CD4-positive, alpha-beta memory T cell (primary cell): ENCODE data around the gene SHCBP1L. TPM values are rescaled to one million over a fixed set of nuclear protein-coding genes. Genes with fewer than 3 reads are reported as not detected.

ENCODE experiments used
- CTCF ChIA-PET: fragments of 350-600 bp; sonication (Branson Sonifier 250); formaldehyde crosslinking; loops from one replicate; lab custom pipeline; 2021; ENCODE audit warnings: inconsistent platforms; ENCODE audit not compliant: partially characterized antibody; lab: Charles Lee
- POLR2A ChIA-PET: fragments of 350-600 bp; sonication (Branson Sonifier 250); formaldehyde crosslinking; loops from one replicate; lab custom pipeline; 2021; ENCODE audit not compliant: partially characterized antibody; lab: Charles Lee
- DNase-seq, 5 donors: peaks; one replicate each; pipeline versions ENCODE4 v3.0.0 to v3.0.0-alpha.2; 2020 to 2022; ENCODE audit warnings: mixed read lengths in 1 of 5
- H3K27ac ChIP-seq: one replicate; pipeline ENCODE4 v1.7.0; 2013; ENCODE audit warnings: low read depth, low read length
- H3K27me3 ChIP-seq: 2 replicates; pipeline ENCODE4 v1.7.0; 2013; ENCODE audit warnings: mild to moderate bottlenecking, low read length, moderate library complexity; ENCODE audit not compliant: insufficient read depth
- H3K36me3 ChIP-seq: 2 replicates; pipeline ENCODE4 v1.7.0; 2013; ENCODE audit warnings: mild to moderate bottlenecking, low read length, moderate library complexity; ENCODE audit not compliant: insufficient read depth
- H3K4me1 ChIP-seq: 2 replicates; pipeline ENCODE4 v1.7.0; 2013; ENCODE audit warnings: mild to moderate bottlenecking, low read length, moderate library complexity; ENCODE audit not compliant: insufficient read depth
- H3K4me3 ChIP-seq, 2 donors: one replicate each; pipeline ENCODE4 v1.7.0; 2013; ENCODE audit warnings: low read length in 2 of 2, mild to moderate bottlenecking in 1 of 2
- H3K9me3 ChIP-seq, 2 donors: one replicate each; pipeline ENCODE4 v1.7.0; 2013; ENCODE audit warnings: low read length in 2 of 2, control low read depth in 1 of 2; ENCODE audit not compliant: control insufficient read depth in 1 of 2
- H3K27ac Mint-ChIP-seq, 7 donors: one replicate each; pipeline ENCODE4 v1.8.0; 2020 to 2021; ENCODE audit warnings: mixed read lengths in 7 of 7, mild to moderate bottlenecking in 6 of 7, inconsistent platforms in 3 of 7, moderate library complexity in 3 of 7
- H3K27me3 Mint-ChIP-seq, 2 donors: one replicate each; pipeline ENCODE4 v1.8.0; 2020 to 2021; ENCODE audit warnings: mixed read lengths in 2 of 2
- H3K36me3 Mint-ChIP-seq, 2 donors: one replicate each; pipeline ENCODE4 v1.8.0; 2020 to 2021; ENCODE audit warnings: mixed read lengths in 2 of 2, inconsistent platforms in 1 of 2, mild to moderate bottlenecking in 1 of 2
- H3K4me1 Mint-ChIP-seq, 4 donors: one replicate each; pipeline ENCODE4 v1.8.0; 2020 to 2021; ENCODE audit warnings: mixed read lengths in 4 of 4, mild to moderate bottlenecking in 1 of 4
- H3K4me3 Mint-ChIP-seq, 8 donors: one replicate each; pipeline ENCODE4 v1.8.0; 2020 to 2021; ENCODE audit warnings: mixed read lengths in 8 of 8, mild to moderate bottlenecking in 7 of 8, moderate library complexity in 6 of 8, inconsistent platforms in 3 of 8
- H3K9me3 Mint-ChIP-seq, 8 donors: one replicate each; pipeline ENCODE4 v1.8.0; 2020 to 2021; ENCODE audit warnings: mixed read lengths in 8 of 8, mild to moderate bottlenecking in 5 of 8, inconsistent platforms in 3 of 8, moderate library complexity in 1 of 8
- intact Hi-C: fragments of 100-400 bp; cut with micrococcal nuclease; formaldehyde crosslinking; loops from one replicate; pipeline ENCODE4 v1.15.1; 2023
- polyA plus RNA-seq, 2 donors: library from polyadenylated mRNA; unstranded; fragments of 300-500 nt; fragmentation: Illumina TruSeq; gene quantifications; one replicate each; pipeline ENCODE4 v1.2.3, GENCODE V29; 2021
- total RNA-seq, 2 experiments: library from RNA; stranded (reverse); gene quantifications; one replicate each; pipeline ENCODE4 v1.2.3, GENCODE V29; 2021

SHCBP1L gene
- total and polyA plus RNA-seq, 4 experiments from 2014 or later: not detected

DNA sequence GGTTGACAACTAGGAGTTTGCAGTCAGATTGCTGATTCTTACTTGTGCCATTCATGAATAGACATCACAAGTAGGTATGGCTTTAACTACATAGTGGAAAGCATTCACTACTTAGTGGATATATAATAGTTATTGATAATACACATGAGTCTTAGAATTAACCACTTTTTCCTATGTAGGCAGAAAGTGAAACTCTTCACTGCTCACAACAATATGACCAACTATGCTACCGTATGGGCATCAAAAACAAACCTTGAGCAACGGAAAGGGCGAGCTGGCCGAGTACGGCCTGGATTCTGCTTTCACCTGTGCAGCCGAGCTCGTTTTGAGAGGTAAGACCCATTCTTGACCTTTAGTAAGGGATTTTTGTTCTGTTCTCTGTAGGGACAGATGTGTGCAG is 75.1 kb downstream of the SHCBP1L start:
- no peaks in the 10 kb centered on the region for H3K4me1 ChIP-seq
- H3K27me3 ChIP-seq: no peaks in the 10 kb centered on the region
- intact Hi-C loops: no loop called here
- no peak for DNase-seq
- ChIA-PET CTCF (no interaction called here), POLR2A (interaction anchor here (1.2 kb wide), 1 partner anchor 37 kb away, joined by 3 read pairs; no protein-coding TSS in a partner anchor)
- no peak overlapping the region for H3K4me3 Mint-ChIP-seq
- H3K27me3 Mint-ChIP-seq: no peaks in the 10 kb centered on the region
- H3K4me3 ChIP-seq: no peak overlapping the region
- H3K36me3 Mint-ChIP-seq: peaks cover 83 to 99% of the 10 kb centered on the region in 2 donors
- H3K4me1 Mint-ChIP-seq: peaks cover 4 to 15% (median 8%) of the 10 kb centered on the region in 4 donors
- H3K9me3 ChIP-seq: no peaks in the 10 kb centered on the region
- no peak overlapping the region for H3K27ac ChIP-seq
- peaks cover 96% of the 10 kb centered on the region for H3K36me3 ChIP-seq
- H3K9me3 Mint-ChIP-seq: no peaks in the 10 kb centered on the region
- H3K27ac Mint-ChIP-seq: peak overlapping the region in 4 of 7 donors; percentile 3 to 69 (median 44)

DNA sequence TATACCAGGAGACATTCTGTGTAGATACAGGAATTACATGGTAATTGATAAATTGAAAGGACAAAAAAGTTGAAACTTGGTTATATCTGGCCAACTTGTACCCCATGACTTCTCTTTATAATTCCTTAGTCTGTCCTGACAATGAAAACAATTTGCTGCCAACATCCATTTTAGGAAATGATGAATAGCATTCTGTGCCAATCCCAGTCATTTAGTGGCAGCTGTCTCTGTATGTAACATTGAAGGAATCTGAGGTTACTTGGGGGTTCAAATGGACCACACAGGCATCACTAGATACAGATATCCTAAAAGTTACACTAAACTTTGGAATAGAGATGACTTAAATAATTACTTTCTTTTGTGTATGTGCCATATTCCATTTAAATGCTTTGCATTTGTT is 75.6 kb downstream of the SHCBP1L start:
- H3K4me3 ChIP-seq: no peak overlapping the region
- intact Hi-C loops: no loop called here
- H3K27me3 ChIP-seq: no peaks in the 10 kb centered on the region
- ChIA-PET POLR2A (interaction anchor here (1.2 kb wide), 1 partner anchor 37 kb away, joined by 3 read pairs; no protein-coding TSS in a partner anchor), CTCF (no interaction called here)
- H3K9me3 ChIP-seq: no peaks in the 10 kb centered on the region
- Mint-ChIP-seq H3K4me1 (peaks cover 4 to 14% (median 9%) of the 10 kb centered on the region in 4 donors), H3K27me3 (no peaks in the 10 kb centered on the region), H3K36me3 (peaks cover 81 to 100% of the 10 kb centered on the region in 2 donors), H3K4me3 (no peak overlapping the region), H3K9me3 (no peaks in the 10 kb centered on the region), H3K27ac (peak overlapping the region in 4 of 7 donors; percentile 3 to 64 (median 38))
- H3K36me3 ChIP-seq: peaks cover 99% of the 10 kb centered on the region
- no peak for DNase-seq
- no peak overlapping the region for H3K27ac ChIP-seq
- H3K4me1 ChIP-seq: no peaks in the 10 kb centered on the region

DNA sequence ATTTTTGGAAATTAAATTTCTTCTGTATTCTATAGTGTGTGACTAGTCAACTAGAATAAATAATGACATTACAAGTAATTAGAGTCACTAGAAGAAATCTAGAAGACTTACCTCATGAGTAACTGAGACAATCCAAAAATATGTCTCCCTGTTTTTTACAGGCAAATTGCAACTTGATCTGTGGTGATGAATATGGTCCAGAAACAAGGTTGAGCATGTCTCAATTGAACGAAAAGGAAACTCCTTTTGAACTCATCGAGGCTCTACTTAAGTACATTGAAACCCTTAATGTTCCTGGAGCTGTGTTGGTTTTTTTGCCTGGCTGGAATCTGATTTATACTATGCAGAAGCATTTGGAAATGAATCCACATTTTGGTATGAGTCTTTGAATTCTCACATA is 77.1 kb downstream of the SHCBP1L start:
- Mint-ChIP-seq H3K27me3 (no peaks in the 10 kb centered on the region), H3K27ac (peak overlapping the region in 2 of 7 donors; percentile 12 to 17), H3K4me3 (no peak overlapping the region), H3K9me3 (no peaks in the 10 kb centered on the region), H3K4me1 (peaks cover 4 to 14% (median 11%) of the 10 kb centered on the region in 4 donors), H3K36me3 (peaks cover 74 to 98% of the 10 kb centered on the region in 2 donors)
- DNase-seq: no peak
- H3K9me3 ChIP-seq: no peaks in the 10 kb centered on the region
- no peaks in the 10 kb centered on the region for H3K27me3 ChIP-seq
- no peak overlapping the region for H3K27ac ChIP-seq
- intact Hi-C loops: no loop called here
- H3K36me3 ChIP-seq: peaks cover 96% of the 10 kb centered on the region
- H3K4me3 ChIP-seq: no peak overlapping the region
- CTCF ChIA-PET: no interaction called here
- no peaks in the 10 kb centered on the region for H3K4me1 ChIP-seq
- POLR2A ChIA-PET: no interaction called here

DNA sequence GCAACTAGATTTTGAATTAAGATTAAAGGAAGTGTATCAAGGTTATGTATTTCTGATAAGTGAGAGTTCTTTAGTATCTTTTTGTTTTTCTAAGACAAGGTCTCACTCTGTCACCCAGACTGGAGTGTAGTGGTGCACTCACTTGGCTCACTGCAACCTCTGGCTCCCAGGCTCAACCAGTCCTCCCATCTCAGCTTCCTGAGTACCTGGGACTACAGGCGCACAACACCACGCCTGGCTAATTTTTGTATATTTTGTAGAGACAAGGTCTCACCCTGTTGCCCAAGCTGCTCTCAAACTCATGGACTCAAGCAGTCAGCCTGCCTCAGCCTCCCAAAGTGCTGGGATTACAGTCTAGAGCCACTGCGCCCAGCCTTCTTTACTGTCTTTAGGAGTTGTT is 80.1 kb downstream of the SHCBP1L start:
- H3K36me3 Mint-ChIP-seq: peaks cover 63 to 90% of the 10 kb centered on the region in 2 donors
- no peaks in the 10 kb centered on the region for H3K27me3 Mint-ChIP-seq
- H3K4me3 Mint-ChIP-seq: no peak overlapping the region
- no peak overlapping the region for H3K27ac ChIP-seq
- H3K9me3 Mint-ChIP-seq: no peaks in the 10 kb centered on the region
- H3K4me3 ChIP-seq: no peak overlapping the region
- peaks cover 4 to 14% (median 11%) of the 10 kb centered on the region in 4 donors for H3K4me1 Mint-ChIP-seq
- H3K27me3 ChIP-seq: no peaks in the 10 kb centered on the region
- H3K27ac Mint-ChIP-seq: peak overlapping the region in 3 of 7 donors; percentile 30 to 59 (median 47)
- ChIA-PET POLR2A (no interaction called here), CTCF (no interaction called here)
- intact Hi-C loops: loop anchor here (5.0 kb wide), 1 partner anchor 36 kb away; the partner anchor contains the start of gene DHX9
- peaks cover 88% of the 10 kb centered on the region for H3K36me3 ChIP-seq
- no peaks in the 10 kb centered on the region for H3K9me3 ChIP-seq
- no peak for DNase-seq
- no peaks in the 10 kb centered on the region for H3K4me1 ChIP-seq

DNA sequence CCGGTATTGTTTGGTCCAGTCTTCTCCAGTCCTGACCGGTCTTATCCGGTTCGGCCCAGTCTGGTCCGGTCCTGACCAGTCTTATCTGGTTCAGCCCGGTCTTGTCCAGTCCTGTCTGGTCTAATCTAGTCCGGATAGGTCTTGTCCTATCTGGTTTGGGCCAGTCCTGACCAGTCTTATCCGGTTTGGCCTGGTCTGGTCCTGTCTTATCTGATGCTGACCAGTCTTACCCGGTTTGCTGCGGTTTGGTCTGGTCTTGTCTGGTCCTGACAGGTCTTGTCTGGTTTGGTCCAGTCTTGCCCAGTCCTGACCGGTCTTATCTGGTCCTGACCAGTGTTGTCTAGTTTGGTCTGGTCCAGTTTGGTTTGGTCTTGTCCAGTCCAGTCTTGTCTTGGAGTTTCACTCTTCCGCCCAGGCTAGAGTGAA is 83.7 kb downstream of the SHCBP1L start:
- Histone ChIP-seq H3K4me1 (no peaks in the 10 kb centered on the region), H3K36me3 (peaks cover 89% of the 10 kb centered on the region), H3K27ac (no peak overlapping the region), H3K27me3 (no peaks in the 10 kb centered on the region), H3K4me3 (no peak overlapping the region), H3K9me3 (no peaks in the 10 kb centered on the region)
- peaks cover 5 to 14% (median 8%) of the 10 kb centered on the region in 4 donors for H3K4me1 Mint-ChIP-seq
- H3K27ac Mint-ChIP-seq: peak overlapping the region in 3 of 7 donors; percentile 18 to 73 (median 67)
- intact Hi-C loops: no loop called here
- ChIA-PET POLR2A (no interaction called here), CTCF (interaction anchor here (1.2 kb wide), 1 partner anchor 13 kb away, joined by 4 read pairs; no protein-coding TSS in a partner anchor)
- no peak overlapping the region for H3K4me3 Mint-ChIP-seq
- no peak for DNase-seq
- no peaks in the 10 kb centered on the region for H3K27me3 Mint-ChIP-seq
- no peaks in the 10 kb centered on the region for H3K9me3 Mint-ChIP-seq
- H3K36me3 Mint-ChIP-seq: peaks cover 65 to 90% of the 10 kb centered on the region in 2 donors

DNA sequence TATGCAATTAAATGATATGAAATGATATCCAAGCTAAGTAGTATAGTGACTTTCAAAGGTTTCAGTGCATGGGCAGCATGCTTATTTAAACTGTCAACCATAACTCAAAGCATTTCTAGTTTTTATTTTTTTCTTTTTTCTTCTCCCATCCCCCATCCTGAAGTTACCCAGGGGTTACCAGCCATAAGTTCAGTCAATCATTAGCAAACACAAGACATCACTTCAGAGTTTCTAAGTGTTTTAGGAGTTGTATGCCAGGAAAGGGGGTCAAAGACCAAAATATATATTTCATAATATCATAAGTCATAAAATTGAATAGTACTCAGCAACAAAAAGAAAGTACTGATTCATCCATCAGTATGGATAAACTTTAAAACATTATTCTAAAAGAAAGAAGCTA is 85.1 kb downstream of the SHCBP1L start:
- Histone ChIP-seq H3K4me3 (no peak overlapping the region), H3K36me3 (peaks cover 81% of the 10 kb centered on the region), H3K27me3 (no peaks in the 10 kb centered on the region), H3K9me3 (no peaks in the 10 kb centered on the region), H3K27ac (no peak overlapping the region), H3K4me1 (no peaks in the 10 kb centered on the region)
- H3K27me3 Mint-ChIP-seq: no peaks in the 10 kb centered on the region
- H3K27ac Mint-ChIP-seq: peak overlapping the region in 1 of 7 donors; percentile 13
- no peaks in the 10 kb centered on the region for H3K9me3 Mint-ChIP-seq
- peaks cover 58 to 84% of the 10 kb centered on the region in 2 donors for H3K36me3 Mint-ChIP-seq
- H3K4me3 Mint-ChIP-seq: no peak overlapping the region
- ChIA-PET POLR2A (no interaction called here), CTCF (interaction anchor here (1.3 to 1.5 kb wide), 2 partner anchors 267 to 273 kb away, joined by 3 read pairs; no protein-coding TSS in a partner anchor)
- intact Hi-C loops: no loop called here
- no peak for DNase-seq
- peaks cover 5 to 11% (median 6%) of the 10 kb centered on the region in 4 donors for H3K4me1 Mint-ChIP-seq

DNA sequence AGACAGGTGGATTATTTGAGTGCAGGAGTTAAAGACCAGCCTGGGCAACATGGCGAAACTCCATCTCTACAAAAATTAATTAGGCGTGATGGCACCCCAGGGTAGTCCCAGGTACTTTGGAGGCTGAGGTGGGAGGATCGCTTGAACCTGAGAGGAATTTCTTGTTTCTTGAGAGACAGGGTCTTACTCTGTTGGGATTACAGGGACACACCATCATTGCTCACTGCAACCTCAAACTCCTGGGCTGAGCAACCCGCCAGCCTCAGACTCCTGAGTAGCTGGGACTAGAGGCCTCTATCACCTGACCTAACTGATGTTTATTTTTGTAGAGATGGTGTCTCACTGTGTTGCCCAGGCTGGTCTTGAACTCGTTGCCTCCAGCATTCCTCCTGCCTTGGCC is 89.0 kb downstream of the SHCBP1L start:
- H3K36me3 Mint-ChIP-seq: peaks cover 64 to 87% of the 10 kb centered on the region in 2 donors
- ChIA-PET POLR2A (no interaction called here), CTCF (no interaction called here)
- peaks cover 82% of the 10 kb centered on the region for H3K36me3 ChIP-seq
- peak overlapping the region in 2 of 7 donors; percentile 12 to 29 for H3K27ac Mint-ChIP-seq
- H3K9me3 Mint-ChIP-seq: no peaks in the 10 kb centered on the region
- no peak overlapping the region for H3K4me3 ChIP-seq
- H3K4me3 Mint-ChIP-seq: no peak overlapping the region
- H3K27me3 ChIP-seq: no peaks in the 10 kb centered on the region
- no peaks in the 10 kb centered on the region for H3K27me3 Mint-ChIP-seq
- no peak for DNase-seq
- no peaks in the 10 kb centered on the region for H3K4me1 ChIP-seq
- intact Hi-C loops: no loop called here
- H3K4me1 Mint-ChIP-seq: peaks cover 4 to 20% (median 6%) of the 10 kb centered on the region in 4 donors
- H3K9me3 ChIP-seq: no peaks in the 10 kb centered on the region
- H3K27ac ChIP-seq: no peak overlapping the region
